Measurements from ENCODE around the gene HYCC2.

DNA sequence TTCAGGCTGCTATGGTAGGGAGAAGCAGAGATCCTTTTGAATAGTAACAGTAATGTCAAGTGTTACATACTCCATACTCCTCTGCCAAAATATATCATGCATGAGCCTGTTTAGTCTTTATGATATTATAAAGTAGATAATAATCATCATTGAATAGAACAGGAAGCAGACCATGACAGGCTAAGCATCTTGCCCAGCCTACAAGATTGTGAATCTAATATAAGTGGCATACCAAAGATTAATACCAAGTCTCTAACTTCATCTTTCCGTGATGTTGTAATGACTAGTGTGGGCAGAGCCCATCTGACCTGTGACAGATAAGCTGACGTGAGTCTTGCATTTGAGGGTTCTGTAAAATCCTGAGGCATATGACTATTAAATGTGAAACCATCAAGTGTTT, 13.4 kb upstream of the HYCC2 start:
- no peak for TF ChIP-seq CTCF (conservative IDR thresholded peaks at IDR 0.05; ENCODE audit: low read length)
- no peak for TF ChIP-seq EZH2phosphoT487 (IDR thresholded peaks at IDR 0.05; ENCODE audit: borderline replicate concordance)

All from Loucy (cell line).